ENCODE measurements around the gene CERS4.

DNA sequence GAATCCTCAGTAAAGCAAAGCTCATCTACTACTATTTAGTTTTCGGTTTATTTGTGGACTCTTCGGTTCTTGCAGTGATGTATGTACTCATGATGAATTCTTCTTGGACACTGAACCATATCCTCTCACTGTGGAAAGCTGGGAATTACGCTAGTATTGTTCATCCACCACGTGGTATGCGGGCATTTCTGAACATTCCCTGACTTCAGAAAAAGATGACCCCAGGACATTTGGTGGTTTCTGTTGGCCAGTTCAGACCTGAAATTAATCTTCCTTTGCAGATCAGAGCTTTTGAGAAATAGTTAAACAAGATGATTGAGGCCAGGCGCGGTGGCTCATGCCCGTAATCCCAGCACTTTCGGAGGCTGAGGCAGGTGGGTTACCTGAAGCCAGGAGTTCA is 34.5 kb upstream of the CERS4 start:
- TF ChIP-seq POLR2A (IDR thresholded peaks at IDR 0.05; ENCODE audit: low read length): no peak
- no peak for TF ChIP-seq GATA1 (IDR thresholded peaks at IDR 0.05; ENCODE audit: low read depth, low read length)
